Measurements from ENCODE around the gene RHBDF2. TPM values are rescaled to one million over a fixed set of nuclear protein-coding genes. Genes with fewer than 3 reads are reported as not detected.

Gene RHBDF2
- total RNA-seq (10 to 100 TPM in 4 of 10 donors, 1 to 10 TPM in 6; 6.5 to 33.1 (median 7.7) TPM), polyA plus RNA-seq (10 to 100 TPM; 13.5 to 27.0 TPM)
- long read RNA-seq, donor 1, partial matches to known transcripts = 4 of 17 reads
- long read RNA-seq, donor 1, other reads (novel, unspliced or antisense) = 13 of 17 reads
- long read RNA-seq, donor 2, partial matches to known transcripts = 6 of 22 reads
- long read RNA-seq, donor 2, other reads (novel, unspliced or antisense) = 16 of 22 reads
- long read RNA-seq, donor 3, partial matches to known transcripts = 12 of 15 reads
- long read RNA-seq, donor 3, other reads (novel, unspliced or antisense) = 3 of 15 reads

DNA sequence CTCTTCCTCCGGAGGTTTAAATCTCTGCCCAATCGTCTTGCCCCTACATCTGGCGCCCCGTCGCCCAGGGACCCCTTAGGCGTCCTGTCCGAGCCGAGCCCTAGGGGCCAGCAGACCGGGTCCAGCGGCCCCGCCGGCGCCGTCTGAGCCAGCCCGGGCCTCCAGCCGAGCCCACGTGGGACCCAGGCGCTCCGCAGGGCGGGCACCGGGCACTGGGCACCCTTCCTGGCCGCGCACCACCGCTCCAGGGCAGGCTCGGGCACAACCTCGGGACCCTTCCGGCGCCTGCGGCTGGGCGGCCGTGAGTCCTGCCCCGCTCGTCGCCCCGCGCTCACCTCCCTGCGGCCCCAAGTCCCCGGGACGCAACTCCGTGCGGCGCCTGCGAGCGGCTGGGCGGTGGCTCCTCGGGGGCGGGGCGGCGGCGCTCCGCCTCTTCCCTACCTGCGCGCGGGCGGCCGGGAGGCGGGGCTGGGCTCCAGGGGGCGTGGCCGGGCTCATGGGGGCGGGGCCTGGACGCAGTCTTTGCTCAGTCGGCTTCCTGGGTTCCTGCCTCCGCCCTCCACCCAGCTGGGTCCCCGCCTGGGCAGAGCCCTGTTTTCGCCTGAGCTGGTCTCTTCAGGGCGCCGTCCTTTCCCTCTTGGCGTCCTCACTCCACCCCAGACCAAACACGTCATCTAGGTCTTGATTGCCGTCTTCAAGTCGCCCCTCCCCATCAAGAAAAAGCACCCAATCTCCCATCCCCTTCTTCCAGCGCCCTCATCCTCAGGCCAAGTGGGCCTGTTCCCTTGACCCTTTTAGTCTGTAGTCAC is at the start of gene RHBDF2:
Gene RHBDF2, minus strand, starts transcription at position 406 of the 809 bp plus-strand sequence. CDS start 19,899 bp downstream, outside the sequence.
- TF ChIP-seq CTCF (IDR thresholded peaks at IDR 0.05) = no peak
- ATAC-seq (peak; percentile 80 to 91 (median 88)), DNase-seq (peak; percentile 85 to 94)
- Histone ChIP-seq H3K27me3 (no peaks in the 10 kb centered on the region), H3K36me3 (no peaks in the 10 kb centered on the region), H3K9me3 (no peaks in the 10 kb centered on the region), H3K4me3 (peak within 1 kb of the TSS; percentile 35 to 85 (median 78)), H3K4me1 (peaks cover 20 to 64% (median 48%) of the 10 kb centered on the region in 9 donors), H3K27ac (peak within 1 kb of the TSS; percentile 83 to 97 (median 92))
- WGBS, 2 donors = 1 to 4% methylated on average over 61 to 72 of the region's 72 CpGs
- intact Hi-C loops (cut with DNase I) = loop anchor here in 6 of 10 donors (5.0 to 10.0 kb wide), 4 partner anchors 89 to 196 kb away; partner anchors contain the start of gene QRICH2 (in 3 of the 6)

- no peak overlapping the region for H3K27ac ChIP-seq
- intact Hi-C loops (cut with DNase I) = loop anchor here in 1 of 10 donors (10.0 kb wide), 1 partner anchor 175 kb away; the partner anchor contains the start of genes JMJD6 and METTL23
- peaks cover 0 to 5% (median 0%) of the 10 kb centered on the region in 7 donors for H3K27me3 ChIP-seq
- TF ChIP-seq CTCF (IDR thresholded peaks at IDR 0.05) = no peak
- H3K4me3 ChIP-seq = no peak overlapping the region
- H3K36me3 ChIP-seq = no peaks in the 10 kb centered on the region
- DNase-seq (no peak), ATAC-seq (no peak)
- no peaks in the 10 kb centered on the region for H3K9me3 ChIP-seq
- 74 to 75% methylated on average over 7 of the region's 7 CpGs for WGBS, 2 donors
- peaks cover 26 to 59% (median 47%) of the 10 kb centered on the region in 9 donors for H3K4me1 ChIP-seq
These were observed 48.3 kb upstream of the RHBDF2 start for GRCh38 chr17:76549539-76549938.

DNA sequence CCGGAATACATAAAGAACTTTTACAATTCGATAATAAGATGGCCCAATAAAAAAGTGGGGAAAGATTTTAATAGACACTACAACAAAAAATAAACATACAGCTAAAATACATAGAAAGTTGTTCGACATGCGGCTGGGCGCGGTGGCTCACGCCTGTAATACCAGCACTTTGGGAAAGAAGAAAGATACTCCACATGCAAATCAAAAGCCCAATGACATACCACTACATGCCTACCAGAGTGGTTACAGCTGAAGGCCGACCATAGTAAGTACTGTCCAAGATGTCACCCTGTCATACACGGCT is 47.9 kb upstream of the RHBDF2 start:
- no peak for DNase-seq
- ATAC-seq = no peak
- Histone ChIP-seq H3K27me3 (peaks cover 0 to 9% (median 0%) of the 10 kb centered on the region in 7 donors), H3K4me3 (no peak overlapping the region), H3K9me3 (no peaks in the 10 kb centered on the region), H3K4me1 (peaks cover 29 to 62% (median 47%) of the 10 kb centered on the region in 9 donors), H3K36me3 (no peaks in the 10 kb centered on the region), H3K27ac (no peak overlapping the region)
- TF ChIP-seq CTCF (IDR thresholded peaks at IDR 0.05) = no peak
- intact Hi-C loops (cut with DNase I) = loop anchor here in 1 of 10 donors (10.0 kb wide), 1 partner anchor 176 kb away; the partner anchor contains the start of genes JMJD6 and METTL23
- 85 to 96% methylated on average over 9 of the region's 9 CpGs for WGBS, 2 donors
